HG02678 (cell line): ENCODE measurements around the gene FAM131C.

Experiments used
- ATAC-seq: cut with Tn5 transposase; IDR thresholded peaks from one replicate; pipeline ENCODE4 v1.9.1; 2021; ENCODE audit warnings: mild to moderate bottlenecking, moderate library complexity; ENCODE audit not compliant: unreplicated experiment

The FAM131C gene

GRCh38 chr1:16017461-16018303, 55.8 kb downstream of the FAM131C start, which contains the start of gene HSPB7:
Gene HSPB7, minus strand, starts transcription at chr1:16018043. Its CDS starts 80 bp downstream, at chr1:16017963.
- no peak for ATAC-seq

GRCh38 chr1:16017076-16017460, 56.4 kb downstream of the FAM131C start:
- ATAC-seq = no peak

GRCh38 chr1:16015960-16016901, 57.2 kb downstream of the FAM131C start:
- ATAC-seq = no peak

GRCh38 chr1:16015491-16015890, 58.0 kb downstream of the FAM131C start:
- no peak for ATAC-seq

GRCh38 chr1:16014509-16015482, 58.7 kb downstream of the FAM131C start:
- ATAC-seq = no peak

GRCh38 chr1:16013908-16014258, 59.6 kb downstream of the FAM131C start:
- ATAC-seq = no peak

GRCh38 chr1:16013220-16013907, 60.1 kb downstream of the FAM131C start:
- ATAC-seq = no peak

- no peak for ATAC-seq
Measured at GRCh38 chr1:16012590-16013219, 60.7 kb downstream of the FAM131C start.

GRCh38 chr1:16011936-16012589, 61.4 kb downstream of the FAM131C start:
- no peak for ATAC-seq

GRCh38 chr1:16010837-16011236, 62.6 kb downstream of the FAM131C start:
- ATAC-seq = no peak

- ATAC-seq = no peak
Measured at GRCh38 chr1:16009678-16010077, 63.8 kb downstream of the FAM131C start.

- no peak for ATAC-seq
Measured at GRCh38 chr1:16009030-16009460, 64.4 kb downstream of the FAM131C start.
